GM19025 (cell line): ENCODE measurements around the gene RNU6-9.
"Not testable (repeated sequence)": the region's sequence is repeated elsewhere in the genome, so short reads cannot be mapped to it uniquely, and the experiment has no call there.

ENCODE experiments used
- ATAC-seq: cut with Tn5 transposase; IDR thresholded peaks from one replicate; pipeline ENCODE4 v1.9.1; 2021; ENCODE audit warnings: mild to moderate bottlenecking, low read depth, moderate library complexity; ENCODE audit not compliant: unreplicated experiment

Gene RNU6-9

DNA sequence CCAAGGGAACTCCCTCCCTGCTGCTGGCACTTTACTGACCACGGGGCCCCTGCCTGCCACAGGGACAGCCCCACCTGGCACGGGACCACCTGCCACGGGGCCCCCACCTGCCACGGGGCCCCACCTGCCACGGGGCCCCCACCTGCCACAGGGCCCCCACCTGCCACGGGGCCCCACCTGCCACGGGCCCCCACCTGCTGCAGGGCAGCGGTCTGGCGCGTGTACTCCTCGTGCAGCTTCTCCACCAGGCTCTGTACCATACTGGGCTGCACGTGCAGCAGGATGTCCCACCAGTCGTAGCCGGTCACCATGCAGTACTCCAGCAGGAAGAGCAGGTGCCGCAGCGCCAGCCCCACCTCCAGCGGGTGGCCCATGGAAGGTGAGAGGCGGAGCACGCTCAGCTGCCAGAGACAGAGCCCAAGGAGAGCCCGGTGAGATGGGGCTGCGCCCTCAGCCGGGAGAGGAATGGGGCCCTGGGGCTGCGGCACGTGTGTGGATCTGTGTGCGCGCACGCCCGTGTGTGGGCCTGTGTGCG, 16.4 kb upstream of the RNU6-9 start:
- ATAC-seq: no peak

DNA sequence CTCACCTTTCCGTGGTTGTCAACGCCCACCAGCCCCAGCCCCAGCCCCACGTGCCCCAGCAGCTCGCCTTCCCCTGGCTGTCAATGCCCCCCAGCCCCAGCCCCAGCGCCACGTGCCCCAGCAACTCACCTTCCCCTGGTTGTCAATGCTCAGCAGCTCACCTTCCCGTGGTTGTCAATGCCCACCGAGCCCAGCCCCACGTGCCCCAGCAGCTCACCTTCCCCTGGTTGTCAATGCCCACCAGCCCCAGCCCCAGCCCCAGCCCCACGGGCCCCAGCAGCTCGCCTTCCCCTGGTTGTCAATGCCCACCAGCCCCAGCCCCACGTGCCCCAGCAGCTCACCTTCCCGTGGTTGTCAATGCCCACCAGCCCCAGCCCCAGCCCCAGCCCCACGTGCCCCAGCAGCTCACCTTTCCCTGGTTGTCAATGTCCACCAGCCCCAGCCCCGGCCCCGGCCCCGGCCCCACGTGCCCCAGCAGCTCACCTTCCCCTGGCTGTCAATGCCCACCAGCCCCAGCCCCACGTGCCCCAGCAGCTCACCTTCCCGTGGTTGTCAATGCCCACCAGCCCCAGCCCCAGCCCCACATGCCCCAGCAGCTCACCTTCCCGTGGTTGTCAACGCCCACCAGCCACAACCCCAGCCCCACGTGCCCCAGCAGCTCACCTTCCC, 15.2 kb upstream of the RNU6-9 start:
- not testable (repeated sequence) for ATAC-seq

- not testable (repeated sequence) for ATAC-seq
These were observed 14.3 kb upstream of the RNU6-9 start for GRCh38 chr19:878751-879561.

- ATAC-seq: no peak
These were observed 13.4 kb upstream of the RNU6-9 start for GRCh38 chr19:879711-880438.

DNA sequence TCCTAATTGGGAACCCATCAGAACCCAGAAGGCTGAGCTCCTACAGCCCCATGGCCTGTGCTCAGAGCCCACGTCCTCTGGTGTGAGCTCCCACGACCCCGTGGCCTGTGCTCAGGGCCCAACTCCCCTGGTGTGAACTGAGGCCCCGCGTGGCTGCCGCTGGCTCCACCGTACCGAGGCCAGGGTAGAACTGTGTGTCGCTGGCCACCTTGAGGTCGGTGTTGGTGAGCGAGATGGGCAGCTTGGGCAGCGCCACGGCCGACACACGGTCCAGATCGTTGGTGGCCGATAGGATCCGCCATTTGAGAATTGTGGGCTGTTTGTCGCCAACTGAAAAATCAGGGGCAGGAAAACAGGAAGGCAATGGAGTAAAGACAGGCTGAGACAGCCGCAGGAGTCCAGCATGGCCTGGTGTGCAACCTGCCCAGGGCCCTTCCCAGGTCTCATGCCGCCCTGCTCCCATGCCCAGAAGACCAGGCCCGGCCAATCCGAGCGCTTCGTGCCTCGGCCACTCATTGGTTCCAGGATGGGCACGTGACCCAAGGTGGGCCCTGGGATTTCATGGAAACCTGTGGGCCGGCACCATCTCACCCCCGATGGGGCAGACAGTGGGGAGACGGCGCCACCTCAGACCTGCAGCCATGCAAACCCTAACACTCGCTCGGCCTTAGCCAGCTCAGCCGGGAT, 11.8 kb upstream of the RNU6-9 start:
- ATAC-seq: no peak

DNA sequence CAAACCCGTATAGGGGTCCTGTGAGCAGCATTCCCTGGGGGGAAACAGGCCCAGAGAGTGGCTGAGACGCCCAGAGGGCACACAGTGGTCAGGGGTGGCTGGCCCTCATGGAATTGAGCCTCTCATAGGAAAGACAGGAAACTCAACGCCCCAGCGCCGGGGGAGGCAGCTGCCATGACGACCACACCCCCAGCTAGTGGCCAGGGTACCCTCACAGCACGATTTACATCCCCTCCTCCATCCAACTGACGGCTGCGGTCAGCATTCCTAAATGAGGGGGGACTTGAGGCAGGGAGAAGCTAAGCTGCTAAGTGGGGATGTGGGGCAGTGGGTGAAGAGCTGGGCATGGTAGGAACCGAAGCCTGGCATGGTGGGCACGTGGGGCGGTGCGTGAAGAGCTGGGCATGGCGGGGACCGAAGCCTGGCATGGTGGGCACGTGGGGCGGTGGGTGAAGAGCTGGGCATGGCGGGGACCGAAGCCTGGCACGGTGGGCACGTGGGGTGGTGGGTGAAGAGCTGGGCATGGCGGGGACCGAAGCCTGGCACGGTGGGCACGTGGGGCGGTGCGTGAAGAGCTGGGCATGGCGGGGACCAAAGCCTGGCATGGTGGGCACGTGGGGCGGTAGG, 10.3 kb upstream of the RNU6-9 start:
- no peak for ATAC-seq

GRCh38 chr19:883661-884211, 9.5 kb upstream of the RNU6-9 start:
- ATAC-seq: no peak

DNA sequence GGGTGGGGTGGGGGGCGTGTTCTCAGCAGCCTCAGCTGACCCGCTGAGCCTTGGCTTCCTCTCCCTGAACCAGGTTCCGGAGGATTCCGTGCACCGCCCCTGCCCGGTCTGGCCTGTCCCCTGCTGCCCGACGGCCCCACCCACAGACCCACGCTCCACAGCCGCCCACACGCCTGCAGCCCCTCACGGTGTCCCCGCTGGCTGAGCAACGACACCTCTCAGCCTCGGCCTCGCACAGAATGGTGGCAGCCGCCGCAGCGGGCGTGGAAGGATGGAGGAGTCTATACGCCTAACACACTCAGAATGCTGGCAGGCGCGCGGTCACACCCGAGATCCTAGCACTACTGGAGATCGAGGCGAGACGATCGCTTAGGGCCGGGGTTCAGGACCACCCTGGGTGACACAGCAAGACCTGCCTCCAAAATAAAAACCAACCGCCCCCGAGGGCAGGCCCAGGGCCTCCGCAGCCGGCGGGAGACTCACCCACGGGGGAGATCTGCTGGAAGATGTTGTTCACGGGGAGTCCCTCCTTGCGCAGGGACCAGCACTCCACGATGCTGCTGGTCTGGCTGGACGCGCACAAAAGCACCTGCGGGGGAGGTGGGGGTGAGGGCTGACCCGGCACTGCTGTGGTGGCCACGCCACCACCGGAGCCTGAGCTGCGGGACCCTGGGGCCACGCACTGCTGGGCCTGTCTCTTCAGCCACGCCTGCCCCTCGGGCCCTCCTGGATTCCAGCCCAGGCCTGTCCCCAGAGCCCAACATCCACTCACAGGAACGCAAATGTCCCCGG, 8.7 kb upstream of the RNU6-9 start:
- no peak for ATAC-seq

DNA sequence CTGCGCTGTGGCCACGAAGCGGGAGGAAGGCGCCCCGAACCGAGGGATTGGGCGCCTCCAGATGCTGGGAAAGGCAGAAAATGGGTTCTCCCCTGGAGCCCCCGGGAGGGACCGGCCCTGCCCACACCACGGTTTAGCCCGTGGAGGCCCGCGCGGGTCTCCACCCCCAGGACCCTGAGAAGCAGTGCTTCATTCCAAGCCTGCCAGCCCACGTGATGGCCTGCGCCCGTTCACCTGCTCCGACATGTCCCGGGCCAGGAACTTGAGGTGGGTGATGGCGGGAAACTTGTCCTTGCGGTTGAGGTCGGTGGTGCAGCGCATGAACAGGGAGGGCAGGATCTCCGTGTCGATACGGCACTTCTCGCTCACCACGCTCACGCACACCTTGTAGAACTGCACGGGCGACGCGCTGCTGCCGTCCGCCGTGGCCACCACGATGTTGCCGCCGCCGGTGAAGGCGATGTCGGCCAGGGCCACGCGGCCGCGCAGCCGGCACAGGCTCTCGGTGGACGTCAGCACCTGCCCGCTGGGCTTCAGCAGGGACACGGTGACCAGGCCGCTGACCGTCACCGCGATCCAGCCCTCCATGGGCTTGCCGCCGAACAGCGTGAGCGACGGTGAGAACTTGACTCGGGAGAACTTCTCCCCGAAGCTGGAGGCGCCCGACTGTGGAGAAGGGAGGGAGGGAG, 7.6 kb upstream of the RNU6-9 start:
- no peak for ATAC-seq

DNA sequence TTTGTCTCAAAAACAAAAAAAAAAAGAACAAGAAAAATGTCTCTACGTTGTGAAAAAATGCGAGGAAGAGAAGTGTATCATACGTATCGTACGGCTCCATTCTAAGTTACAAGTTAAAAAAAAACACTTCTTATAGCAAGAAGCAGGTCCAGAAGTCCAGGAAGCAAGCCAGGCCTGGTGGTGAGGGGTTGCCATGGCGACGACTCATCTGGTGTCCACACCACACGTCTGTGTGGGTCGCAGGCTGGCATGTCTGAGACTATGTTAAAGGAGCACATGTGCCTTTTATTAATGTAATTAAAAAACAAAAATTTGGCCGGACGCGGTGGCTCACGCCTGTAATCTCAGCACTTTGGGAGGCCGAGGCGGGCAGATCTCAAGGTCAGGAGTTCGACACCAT, 6.2 kb upstream of the RNU6-9 start:
- ATAC-seq: no peak

DNA sequence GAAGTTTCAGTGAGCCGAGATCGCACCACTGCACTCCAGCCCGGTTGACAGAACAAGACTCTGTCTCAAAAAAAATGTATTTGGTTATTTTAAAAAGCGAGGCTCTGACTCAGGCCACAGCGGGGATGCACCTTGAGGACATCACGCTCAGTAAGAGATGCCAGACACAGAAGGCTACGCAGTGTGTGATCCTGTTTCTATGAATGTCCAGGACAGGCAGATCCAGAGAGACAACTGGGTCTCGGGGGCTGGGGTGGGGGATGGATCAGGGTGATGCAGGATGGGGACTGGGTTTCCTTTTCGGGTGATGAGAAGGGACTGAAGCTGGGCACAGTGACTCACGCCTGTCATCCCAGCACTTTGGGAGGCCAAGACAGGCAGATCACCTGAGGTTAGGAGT, 5.7 kb upstream of the RNU6-9 start:
- ATAC-seq: no peak

DNA sequence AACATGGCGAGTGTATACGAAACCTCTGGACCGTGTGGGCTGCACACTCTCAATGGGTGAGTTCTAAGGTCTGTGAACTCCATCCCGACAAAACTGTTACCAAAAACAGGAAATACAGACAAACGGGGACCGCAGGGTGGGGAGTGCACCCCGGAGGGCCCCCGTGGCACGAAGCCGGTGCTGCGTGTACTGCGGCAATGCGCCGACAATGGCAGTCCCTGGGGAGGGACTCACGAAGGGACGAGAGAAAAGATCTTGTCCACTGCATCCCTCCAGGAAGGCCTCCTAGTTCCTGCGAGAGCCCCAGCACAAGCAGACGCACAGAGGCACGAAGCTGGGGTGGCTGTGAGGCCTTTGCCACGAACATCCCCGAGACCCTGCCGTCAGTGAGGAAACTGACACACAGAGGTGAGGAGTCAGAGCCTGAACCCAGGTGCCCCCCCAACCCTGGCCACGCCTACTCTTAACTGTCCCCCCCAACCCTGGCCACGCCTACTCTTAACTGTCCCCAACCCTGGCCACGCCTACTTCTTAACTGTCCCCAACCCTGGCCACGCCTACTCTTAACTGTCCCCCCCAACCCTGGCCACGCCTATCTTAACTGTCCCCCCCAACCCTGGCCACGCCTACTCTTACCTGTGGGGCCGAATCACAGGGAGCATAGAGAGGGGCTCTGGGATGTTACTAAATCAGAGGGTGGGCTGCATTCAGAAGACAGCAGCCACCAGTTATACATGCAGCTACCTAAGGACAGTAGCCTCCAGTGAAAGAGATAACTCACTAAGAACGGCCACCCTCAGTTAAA, 4.5 kb upstream of the RNU6-9 start:
- no peak for ATAC-seq

GRCh38 chr19:889662-890295, 3.5 kb upstream of the RNU6-9 start:
- no peak for ATAC-seq

- ATAC-seq: no peak
These were observed 2.5 kb upstream of the RNU6-9 start for GRCh38 chr19:890831-891230.

- not testable (repeated sequence) for ATAC-seq
These were observed 1.7 kb upstream of the RNU6-9 start for GRCh38 chr19:891421-892200.

DNA sequence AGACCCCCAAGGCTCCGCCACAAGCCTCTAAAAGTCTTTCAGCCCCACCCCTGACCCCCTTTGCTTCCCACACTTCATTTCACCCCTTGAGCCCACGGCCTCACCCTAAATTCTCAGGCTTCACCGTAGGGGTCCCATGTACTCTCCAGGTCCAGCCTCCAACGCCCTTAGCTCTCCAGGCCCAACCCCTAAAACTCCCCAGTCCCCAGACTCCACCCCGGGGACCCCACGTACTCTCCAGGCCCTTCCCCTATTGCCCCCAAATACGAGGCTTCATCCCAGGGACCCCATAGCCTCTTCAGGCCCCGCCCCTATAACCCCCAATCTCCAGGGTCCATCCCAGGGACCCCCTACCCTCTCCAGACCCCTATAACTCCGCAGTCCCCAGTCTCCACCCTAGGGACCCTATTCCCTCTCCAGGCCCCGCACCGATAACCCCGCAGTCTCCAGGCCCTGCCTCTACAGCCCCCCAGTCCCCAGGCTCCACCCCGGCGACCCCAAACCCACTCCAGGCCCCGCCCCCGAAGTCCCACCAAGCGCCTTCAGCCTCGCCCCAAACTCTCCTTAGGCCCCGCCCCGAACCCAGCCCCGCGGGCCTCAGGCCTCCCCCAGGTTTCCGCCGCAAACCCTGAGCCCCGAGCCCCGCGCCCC, 916 bp upstream of the RNU6-9 start:
- no peak for ATAC-seq
